Chondrocyte (in vitro differentiated cells): ENCODE data around the gene JPH3. TPM values are rescaled to one million over a fixed set of nuclear protein-coding genes. Genes with fewer than 3 reads are reported as not detected.

Experiments used
- DNase-seq: peaks from one replicate; pipeline ENCODE4 v3.0.0; 2021; ENCODE audit warnings: mixed read lengths, low spot score
- H3K27ac Mint-ChIP-seq: one replicate; pipeline ENCODE4 v1.8.0; 2021; ENCODE audit warnings: mild to moderate bottlenecking, moderate library complexity, mixed read lengths; ENCODE audit not compliant: unreplicated experiment
- H3K27me3 Mint-ChIP-seq: 2 replicates; pipeline ENCODE4 v1.8.0; 2021; ENCODE audit warnings: low read depth, mixed read lengths
- H3K36me3 Mint-ChIP-seq: 2 replicates; pipeline ENCODE4 v1.8.0; 2021; ENCODE audit warnings: low read depth, mixed read lengths
- H3K4me1 Mint-ChIP-seq: 2 replicates; pipeline ENCODE4 v1.8.0; 2021; ENCODE audit warnings: low read depth, mild to moderate bottlenecking, mixed read lengths
- H3K4me3 Mint-ChIP-seq: one replicate; pipeline ENCODE4 v1.8.0; 2021; ENCODE audit warnings: mild to moderate bottlenecking, moderate library complexity, mixed read lengths; ENCODE audit not compliant: unreplicated experiment
- H3K9me3 Mint-ChIP-seq: 2 replicates; pipeline ENCODE4 v1.8.0; 2021; ENCODE audit warnings: low read depth, mixed read lengths
- total RNA-seq: library from RNA; stranded (reverse); gene quantifications from 3 replicates; pipeline ENCODE4 v1.2.1, GENCODE V29; 2021
- TF ChIP-seq, protein P1 (sequence below): fragments of 200-600 bp; sonication (generic); IDR thresholded peaks from 2 replicates; pipeline ENCODE4 v1.5.0; 2021; ENCODE audit warnings: antibody characterized with exemption, mild to moderate bottlenecking, moderate library complexity

Gene JPH3
- total RNA-seq, 1 donor from 2014 or later: 1.2 TPM

DNA sequence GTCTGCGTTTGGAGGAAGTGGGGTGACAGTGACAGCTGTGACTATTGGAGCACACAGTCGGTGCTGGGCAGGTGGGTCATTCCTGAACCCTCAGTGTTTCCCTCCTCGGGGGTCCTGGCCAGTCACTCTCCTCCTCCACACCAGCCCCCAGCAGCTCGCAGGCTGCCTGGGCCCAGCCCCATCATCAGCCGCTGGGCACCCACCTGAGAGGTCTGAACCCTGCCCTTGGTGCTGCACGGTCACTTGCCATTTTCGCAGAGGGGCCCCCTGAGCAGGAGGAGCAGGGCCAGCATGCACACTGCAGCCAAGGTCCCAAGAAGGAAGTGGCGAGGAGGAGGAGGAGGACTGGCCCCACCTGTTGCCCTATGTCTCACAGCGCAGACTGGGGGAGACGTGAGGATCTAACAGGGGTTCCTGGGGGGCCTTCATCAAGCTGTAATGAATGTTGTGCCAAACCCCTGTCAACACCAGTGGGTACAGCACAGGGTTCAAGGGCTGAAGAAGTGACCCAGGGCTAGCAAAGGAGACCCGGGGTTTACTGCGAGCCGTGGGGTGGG is 23.0 kb downstream of the JPH3 start:
- Mint-ChIP-seq H3K4me1 (no peaks in the 10 kb centered on the region), H3K9me3 (peaks cover 2% of the 10 kb centered on the region), H3K36me3 (peaks cover 1% of the 10 kb centered on the region), H3K4me3 (no peak overlapping the region), H3K27me3 (peaks cover 15% of the 10 kb centered on the region), H3K27ac (no peak overlapping the region)
- no peak for DNase-seq
- TF ChIP-seq, protein P1, sequence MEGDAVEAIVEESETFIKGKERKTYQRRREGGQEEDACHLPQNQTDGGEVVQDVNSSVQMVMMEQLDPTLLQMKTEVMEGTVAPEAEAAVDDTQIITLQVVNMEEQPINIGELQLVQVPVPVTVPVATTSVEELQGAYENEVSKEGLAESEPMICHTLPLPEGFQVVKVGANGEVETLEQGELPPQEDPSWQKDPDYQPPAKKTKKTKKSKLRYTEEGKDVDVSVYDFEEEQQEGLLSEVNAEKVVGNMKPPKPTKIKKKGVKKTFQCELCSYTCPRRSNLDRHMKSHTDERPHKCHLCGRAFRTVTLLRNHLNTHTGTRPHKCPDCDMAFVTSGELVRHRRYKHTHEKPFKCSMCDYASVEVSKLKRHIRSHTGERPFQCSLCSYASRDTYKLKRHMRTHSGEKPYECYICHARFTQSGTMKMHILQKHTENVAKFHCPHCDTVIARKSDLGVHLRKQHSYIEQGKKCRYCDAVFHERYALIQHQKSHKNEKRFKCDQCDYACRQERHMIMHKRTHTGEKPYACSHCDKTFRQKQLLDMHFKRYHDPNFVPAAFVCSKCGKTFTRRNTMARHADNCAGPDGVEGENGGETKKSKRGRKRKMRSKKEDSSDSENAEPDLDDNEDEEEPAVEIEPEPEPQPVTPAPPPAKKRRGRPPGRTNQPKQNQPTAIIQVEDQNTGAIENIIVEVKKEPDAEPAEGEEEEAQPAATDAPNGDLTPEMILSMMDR: no peak

- no peak for DNase-seq
- peaks cover 12% of the 10 kb centered on the region for H3K36me3 Mint-ChIP-seq
- TF ChIP-seq, protein P1: no peak
Measured at GRCh38 chr16:87626401-87626800, 24.1 kb downstream of the JPH3 start.

GRCh38 chr16:87626905-87627304 is 24.6 kb downstream of the JPH3 start:
- no peak overlapping the region for H3K27ac Mint-ChIP-seq
- H3K9me3 Mint-ChIP-seq: peaks cover 17% of the 10 kb centered on the region
- H3K36me3 Mint-ChIP-seq: peaks cover 15% of the 10 kb centered on the region
- H3K27me3 Mint-ChIP-seq: peaks cover 31% of the 10 kb centered on the region
- H3K4me1 Mint-ChIP-seq: no peaks in the 10 kb centered on the region
- TF ChIP-seq, protein P1: no peak
- no peak overlapping the region for H3K4me3 Mint-ChIP-seq
- DNase-seq: no peak

More at GRCh38 chr16:87626401-87626800, 24.1 kb downstream of the JPH3 start:
- no peak overlapping the region for H3K27ac Mint-ChIP-seq
- H3K4me3 Mint-ChIP-seq: no peak overlapping the region
- H3K9me3 Mint-ChIP-seq: peaks cover 13% of the 10 kb centered on the region
- H3K27me3 Mint-ChIP-seq: peaks cover 26% of the 10 kb centered on the region
- no peaks in the 10 kb centered on the region for H3K4me1 Mint-ChIP-seq

DNA sequence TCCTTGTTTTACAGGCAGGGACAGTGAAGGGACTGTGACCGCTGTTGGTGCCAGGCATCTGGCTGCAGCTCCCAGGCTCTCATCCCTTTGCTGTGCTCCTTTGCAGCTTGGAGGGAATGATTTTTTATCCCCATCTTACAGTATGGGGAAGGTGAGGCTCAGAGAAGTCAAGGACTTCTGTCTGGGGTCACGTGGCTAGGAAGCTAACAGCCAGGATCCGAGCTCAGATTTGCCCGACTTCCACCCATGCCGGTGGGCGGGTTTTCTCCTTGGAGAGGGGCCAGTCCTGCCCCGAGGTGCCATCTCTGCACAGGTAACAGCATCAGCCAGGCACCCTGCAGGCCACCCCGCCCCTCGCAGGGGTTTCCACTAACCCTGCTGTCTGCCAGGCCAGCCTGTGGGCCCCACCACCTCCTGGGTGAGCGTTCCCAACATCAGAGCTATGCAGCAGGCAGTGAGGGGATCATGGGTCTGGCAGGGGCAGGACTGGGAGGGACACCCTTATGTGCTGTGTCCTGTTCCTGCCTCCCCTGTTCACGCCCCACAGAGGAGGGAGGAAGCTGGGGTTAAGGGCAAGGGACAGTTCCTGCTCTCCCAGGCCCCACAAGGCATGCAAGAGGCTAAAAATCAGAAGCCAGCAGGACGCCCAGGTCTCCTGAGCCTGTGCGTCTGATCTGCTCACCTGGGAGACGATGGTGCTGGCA is 25.4 kb downstream of the JPH3 start:
- peaks cover 35% of the 10 kb centered on the region for H3K27me3 Mint-ChIP-seq
- H3K36me3 Mint-ChIP-seq: peaks cover 15% of the 10 kb centered on the region
- H3K4me3 Mint-ChIP-seq: no peak overlapping the region
- TF ChIP-seq, protein P1: no peak
- DNase-seq: no peak
- no peak overlapping the region for H3K27ac Mint-ChIP-seq
- H3K9me3 Mint-ChIP-seq: peaks cover 17% of the 10 kb centered on the region
- no peaks in the 10 kb centered on the region for H3K4me1 Mint-ChIP-seq

DNA sequence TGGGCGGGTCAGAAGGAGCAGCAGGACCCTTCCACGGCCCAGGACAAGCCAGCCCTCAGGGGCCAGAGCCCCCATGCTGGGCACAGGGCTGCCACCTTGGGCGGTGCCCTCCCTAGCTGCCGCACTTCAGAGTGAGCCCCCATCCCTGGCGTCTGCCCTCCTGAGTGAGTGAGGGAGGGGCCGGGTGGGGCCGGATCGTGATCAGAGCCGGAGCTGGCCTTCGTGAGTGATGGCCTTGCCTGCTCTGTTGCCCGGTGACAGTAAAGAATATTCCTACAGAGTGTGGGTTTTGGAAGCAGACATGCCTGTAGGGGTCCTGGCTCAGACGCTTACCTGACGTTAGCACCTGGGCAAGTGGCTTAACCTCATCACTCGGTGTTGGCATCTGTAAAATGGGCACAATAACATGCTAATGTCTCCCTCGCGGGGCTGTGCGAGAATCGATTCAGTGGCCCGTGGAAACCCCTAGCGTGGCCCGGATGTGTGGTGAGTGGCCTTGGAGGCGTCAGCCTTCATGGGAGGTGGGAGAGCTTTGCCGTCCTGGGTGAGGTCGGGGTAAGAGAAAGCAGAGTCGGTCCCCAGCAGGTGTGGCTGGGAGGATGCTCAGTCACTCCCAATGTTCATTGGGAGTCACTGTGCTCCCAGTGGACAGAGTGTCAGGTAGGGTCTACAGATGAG is 26.1 kb downstream of the JPH3 start:
- peaks cover 15% of the 10 kb centered on the region for H3K36me3 Mint-ChIP-seq
- DNase-seq: no peak
- H3K9me3 Mint-ChIP-seq: peaks cover 17% of the 10 kb centered on the region
- TF ChIP-seq, protein P1: no peak
- H3K4me1 Mint-ChIP-seq: no peaks in the 10 kb centered on the region
- H3K27me3 Mint-ChIP-seq: peaks cover 35% of the 10 kb centered on the region
- no peak overlapping the region for H3K4me3 Mint-ChIP-seq
- no peak overlapping the region for H3K27ac Mint-ChIP-seq
